Activated CD4-positive, alpha-beta T cell treated with anti-CD3 and anti-CD28 coated beads, Interleukin-2, amount 50 U/mL, for 48 hours (primary cell): ENCODE results near the gene GFER.
"Not testable (repeated sequence)": the region's sequence is repeated elsewhere in the genome, so short reads cannot be mapped to it uniquely, and the experiment has no call there.

Experiments used
- DNase-seq, 2 experiments: peaks; one replicate each; pipeline ENCODE4 v3.0.0-alpha.2; 2020

Gene GFER

GRCh38 chr16:1958143-1958491, 25.9 kb upstream of the GFER start:
- DNase-seq = not testable (repeated sequence)

- DNase-seq = no peak
These were observed 25.2 kb upstream of the GFER start for GRCh38 chr16:1958715-1959268.

- peak; percentile 93 to 94 for DNase-seq
These were observed 24.5 kb upstream of the GFER start, which contains the start of gene NDUFB10 for GRCh38 chr16:1959269-1960039. Gene NDUFB10, plus strand, starts transcription at chr16:1959538. Its CDS starts 87 bp downstream, at chr16:1959625.

- peak; percentile 66 to 71 for DNase-seq
These were observed 23.0 kb upstream of the GFER start for GRCh38 chr16:1960665-1961630.

- DNase-seq = peak; percentile 45 to 53
These were observed 22.3 kb upstream of the GFER start for GRCh38 chr16:1961651-1962067.

GRCh38 chr16:1962161-1963153, 21.5 kb upstream of the GFER start:
- DNase-seq = peak in 1 of 2 experiments; percentile 17

- DNase-seq = peak; percentile 41 to 53
These were observed 20.0 kb upstream of the GFER start for GRCh38 chr16:1963806-1964505.

GRCh38 chr16:1964506-1965395, 19.2 kb upstream of the GFER start, which contains the start of gene RPS2:
Gene RPS2, minus strand, starts transcription at chr16:1964826. Its CDS starts 201 bp downstream, at chr16:1964625.
- DNase-seq = peak; percentile 99

- peak; percentile 32 to 41 for DNase-seq
These were observed 18.5 kb upstream of the GFER start for GRCh38 chr16:1965396-1966001.

GRCh38 chr16:1966460-1966859, 17.5 kb upstream of the GFER start, which contains the start of gene RNF151:
Gene RNF151, plus strand, starts transcription at chr16:1966856. Its CDS starts 26 bp downstream, at chr16:1966882.
- DNase-seq = no peak

GRCh38 chr16:1968146-1968953, 15.6 kb upstream of the GFER start:
- DNase-seq = no peak

- peak; percentile 95 to 96 for DNase-seq
These were observed 12.1 kb upstream of the GFER start, which contains the start of gene TBL3 for GRCh38 chr16:1971796-1972489. Gene TBL3, plus strand, starts transcription at chr16:1972053. Its CDS starts 112 bp downstream, at chr16:1972165.

GRCh38 chr16:1972490-1972877, 11.5 kb upstream of the GFER start:
- no peak for DNase-seq

- DNase-seq = no peak
These were observed 10.4 kb upstream of the GFER start for GRCh38 chr16:1973461-1974156.

- no peak for DNase-seq
These were observed 9.6 kb upstream of the GFER start for GRCh38 chr16:1974157-1975070.
